ENCODE data around the gene UNC13B.

Gene UNC13B

GRCh38 chr9:35260186-35260585 lies 98.4 kb downstream of the UNC13B start:
- Mint-ChIP-seq H3K9me3 (no peaks in the 10 kb centered on the region), H3K27ac (no peak overlapping the region), H3K4me1 (no peaks in the 10 kb centered on the region), H3K4me3 (no peak overlapping the region), H3K27me3 (peaks cover 9 to 14% of the 10 kb centered on the region in 2 donors), H3K36me3 (no peaks in the 10 kb centered on the region)
- ATAC-seq (replicated peaks) (no peak), DNase-seq (no peak)

GRCh38 chr9:35262064-35262463 lies 100.3 kb downstream of the UNC13B start:
- no peak for ATAC-seq (replicated peaks)
- DNase-seq, result no peak
- Mint-ChIP-seq H3K4me3 (no peak overlapping the region), H3K27ac (no peak overlapping the region), H3K36me3 (no peaks in the 10 kb centered on the region), H3K27me3 (peaks cover 13 to 14% of the 10 kb centered on the region in 2 donors), H3K9me3 (no peaks in the 10 kb centered on the region), H3K4me1 (no peaks in the 10 kb centered on the region)

- Mint-ChIP-seq H3K9me3 (no peaks in the 10 kb centered on the region), H3K4me1 (no peaks in the 10 kb centered on the region), H3K27ac (no peak overlapping the region), H3K4me3 (no peak overlapping the region), H3K36me3 (no peaks in the 10 kb centered on the region), H3K27me3 (peaks cover 20 to 26% of the 10 kb centered on the region in 2 donors)
- DNase-seq (no peak), ATAC-seq (replicated peaks) (no peak)
Observed at GRCh38 chr9:35267710-35268109, 105.9 kb downstream of the UNC13B start.

GRCh38 chr9:35269919-35270318 lies 108.1 kb downstream of the UNC13B start:
- Mint-ChIP-seq H3K4me3 (no peak overlapping the region), H3K27me3 (peaks cover 13 to 23% of the 10 kb centered on the region in 2 donors), H3K27ac (no peak overlapping the region), H3K36me3 (no peaks in the 10 kb centered on the region), H3K4me1 (peaks cover 3 to 4% of the 10 kb centered on the region in 2 donors), H3K9me3 (no peaks in the 10 kb centered on the region)
- DNase-seq (no peak), ATAC-seq (replicated peaks) (no peak)

- H3K9me3 Mint-ChIP-seq, result no peaks in the 10 kb centered on the region
- H3K27ac Mint-ChIP-seq, result no peak overlapping the region
- H3K27me3 Mint-ChIP-seq, result peaks cover 13 to 17% of the 10 kb centered on the region in 2 donors
- no peak for ATAC-seq (replicated peaks)
- peaks cover 9 to 19% of the 10 kb centered on the region in 2 donors for H3K4me1 Mint-ChIP-seq
- H3K4me3 Mint-ChIP-seq, result no peak overlapping the region
- no peak for DNase-seq
- H3K36me3 Mint-ChIP-seq, result no peaks in the 10 kb centered on the region
Observed at GRCh38 chr9:35271637-35272036, 109.8 kb downstream of the UNC13B start.

GRCh38 chr9:35272989-35273388 lies 111.2 kb downstream of the UNC13B start:
- H3K4me3 Mint-ChIP-seq, result no peak overlapping the region
- no peak overlapping the region for H3K27ac Mint-ChIP-seq
- H3K4me1 Mint-ChIP-seq, result peaks cover 16 to 32% of the 10 kb centered on the region in 2 donors
- peaks cover 9 to 14% of the 10 kb centered on the region in 2 donors for H3K27me3 Mint-ChIP-seq
- ATAC-seq (replicated peaks) (peak; percentile 40 to 50), DNase-seq (no peak)
- H3K36me3 Mint-ChIP-seq, result no peaks in the 10 kb centered on the region
- no peaks in the 10 kb centered on the region for H3K9me3 Mint-ChIP-seq

GRCh38 chr9:35273591-35273990 lies 111.8 kb downstream of the UNC13B start:
- peaks cover 3 to 10% of the 10 kb centered on the region in 2 donors for H3K27me3 Mint-ChIP-seq
- DNase-seq (no peak), ATAC-seq (replicated peaks) (no peak)
- peaks cover 18 to 38% of the 10 kb centered on the region in 2 donors for H3K4me1 Mint-ChIP-seq
- no peak overlapping the region for H3K4me3 Mint-ChIP-seq
- no peaks in the 10 kb centered on the region for H3K9me3 Mint-ChIP-seq
- no peak overlapping the region for H3K27ac Mint-ChIP-seq
- H3K36me3 Mint-ChIP-seq, result no peaks in the 10 kb centered on the region

- Mint-ChIP-seq H3K4me1 (peaks cover 18 to 39% of the 10 kb centered on the region in 2 donors), H3K27ac (no peak overlapping the region), H3K36me3 (no peaks in the 10 kb centered on the region), H3K27me3 (peaks cover 0 to 4% of the 10 kb centered on the region in 2 donors), H3K9me3 (no peaks in the 10 kb centered on the region), H3K4me3 (no peak overlapping the region)
- ATAC-seq (replicated peaks) (peak; percentile 30 to 33), DNase-seq (no peak)
Observed at GRCh38 chr9:35274993-35275392, 113.2 kb downstream of the UNC13B start.

- Mint-ChIP-seq H3K27ac (no peak overlapping the region), H3K27me3 (no peaks in the 10 kb centered on the region), H3K4me3 (no peak overlapping the region)
Observed at GRCh38 chr9:35277171-35277520, 115.3 kb downstream of the UNC13B start.

GRCh38 chr9:35277628-35278359 lies 116.0 kb downstream of the UNC13B start:
- Mint-ChIP-seq H3K27me3 (peaks cover 0 to 3% of the 10 kb centered on the region in 2 donors), H3K9me3 (no peaks in the 10 kb centered on the region), H3K4me1 (peaks cover 18 to 39% of the 10 kb centered on the region in 2 donors), H3K4me3 (no peak overlapping the region), H3K27ac (no peak overlapping the region), H3K36me3 (no peaks in the 10 kb centered on the region)
- ATAC-seq (replicated peaks), result peak in 1 of 2 donors; percentile 41
- DNase-seq, result no peak

More at GRCh38 chr9:35277171-35277520, 115.3 kb downstream of the UNC13B start:
- H3K9me3 Mint-ChIP-seq, result no peaks in the 10 kb centered on the region
- ATAC-seq (replicated peaks) (no peak), DNase-seq (no peak)
- peaks cover 18 to 39% of the 10 kb centered on the region in 2 donors for H3K4me1 Mint-ChIP-seq
- H3K36me3 Mint-ChIP-seq, result no peaks in the 10 kb centered on the region

GRCh38 chr9:35279946-35280345 lies 118.1 kb downstream of the UNC13B start:
- Mint-ChIP-seq H3K27ac (no peak overlapping the region), H3K36me3 (no peaks in the 10 kb centered on the region), H3K27me3 (peaks cover 5% of the 10 kb centered on the region in 2 donors), H3K4me3 (no peak overlapping the region), H3K4me1 (peaks cover 14 to 35% of the 10 kb centered on the region in 2 donors), H3K9me3 (no peaks in the 10 kb centered on the region)
- ATAC-seq (replicated peaks) (no peak), DNase-seq (no peak)

- ATAC-seq (replicated peaks) (no peak), DNase-seq (no peak)
- Mint-ChIP-seq H3K4me1 (peaks cover 13 to 32% of the 10 kb centered on the region in 2 donors), H3K36me3 (no peaks in the 10 kb centered on the region), H3K9me3 (no peaks in the 10 kb centered on the region), H3K27ac (no peak overlapping the region), H3K4me3 (no peak overlapping the region), H3K27me3 (peaks cover 5% of the 10 kb centered on the region in 2 donors)
Observed at GRCh38 chr9:35280399-35280798, 118.6 kb downstream of the UNC13B start.

- H3K4me3 Mint-ChIP-seq, result no peak overlapping the region
- no peaks in the 10 kb centered on the region for H3K4me1 Mint-ChIP-seq
- no peak for ATAC-seq (replicated peaks)
- H3K36me3 Mint-ChIP-seq, result peaks cover 0 to 2% of the 10 kb centered on the region in 2 donors
- H3K9me3 Mint-ChIP-seq, result peaks cover 0 to 2% of the 10 kb centered on the region in 2 donors
- no peak for DNase-seq
- H3K27me3 Mint-ChIP-seq, result peaks cover 18 to 22% of the 10 kb centered on the region in 2 donors
- H3K27ac Mint-ChIP-seq, result no peak overlapping the region
Observed at GRCh38 chr9:35285731-35286130, 123.9 kb downstream of the UNC13B start.

GRCh38 chr9:35286381-35286780 lies 124.6 kb downstream of the UNC13B start:
- Mint-ChIP-seq H3K9me3 (peaks cover 0 to 2% of the 10 kb centered on the region in 2 donors), H3K36me3 (peaks cover 0 to 2% of the 10 kb centered on the region in 2 donors), H3K27ac (no peak overlapping the region), H3K4me1 (no peaks in the 10 kb centered on the region), H3K4me3 (no peak overlapping the region), H3K27me3 (peaks cover 18 to 26% of the 10 kb centered on the region in 2 donors)
- ATAC-seq (replicated peaks) (no peak), DNase-seq (no peak)

GRCh38 chr9:35287987-35288632 lies 126.3 kb downstream of the UNC13B start:
- Mint-ChIP-seq H3K4me3 (no peak overlapping the region), H3K27ac (no peak overlapping the region)
- no peak for ATAC-seq (replicated peaks)

More at GRCh38 chr9:35287987-35288632, 126.3 kb downstream of the UNC13B start:
- Mint-ChIP-seq H3K27me3 (peaks cover 27 to 29% of the 10 kb centered on the region in 2 donors), H3K36me3 (peaks cover 0 to 2% of the 10 kb centered on the region in 2 donors), H3K4me1 (no peaks in the 10 kb centered on the region), H3K9me3 (peaks cover 0 to 2% of the 10 kb centered on the region in 2 donors)
- no peak for DNase-seq
